Measurements from ENCODE around the gene SLC25A27. TPM values are rescaled to one million over a fixed set of nuclear protein-coding genes. Genes with fewer than 3 reads are reported as not detected.

The SLC25A27 gene
- total and polyA plus RNA-seq, 3 experiments from 2014 or later = 0.38 to 0.85 TPM; not detected in 1

GRCh38 chr6:46655803-46656202, 3.0 kb downstream of the SLC25A27 start:
- DNase-seq = no peak
- H3K27ac Mint-ChIP-seq = no peak overlapping the region
- CTCF ChIA-PET = no interaction called here
- Histone ChIP-seq H3K9me3 (ENCODE audit: low read length) (no peaks in the 10 kb centered on the region), H3K27me3 (ENCODE audit: insufficient read depth, low read length, poor library complexity, severe bottlenecking) (peaks cover 17% of the 10 kb centered on the region), H3K4me3 (ENCODE audit: low read length) (no peak overlapping the region), H3K36me3 (ENCODE audit: insufficient read depth, low read length) (no peaks in the 10 kb centered on the region), H3K4me1 (ENCODE audit: insufficient read depth, low read length) (peaks cover 5% of the 10 kb centered on the region), H3K27ac (ENCODE audit: low read depth, low read length) (no peak overlapping the region)
- POLR2A ChIA-PET = no interaction called here
- H3K4me3 Mint-ChIP-seq = no peak overlapping the region
- H3K27me3 Mint-ChIP-seq = peaks cover 26 to 48% of the 10 kb centered on the region in 2 donors
- peaks cover 0 to 4% (median 0%) of the 10 kb centered on the region in 3 donors for H3K36me3 Mint-ChIP-seq
- H3K9me3 Mint-ChIP-seq = peaks cover 0 to 2% (median 0%) of the 10 kb centered on the region in 5 donors
- peaks cover 13 to 19% (median 14%) of the 10 kb centered on the region in 3 donors for H3K4me1 Mint-ChIP-seq

DNA sequence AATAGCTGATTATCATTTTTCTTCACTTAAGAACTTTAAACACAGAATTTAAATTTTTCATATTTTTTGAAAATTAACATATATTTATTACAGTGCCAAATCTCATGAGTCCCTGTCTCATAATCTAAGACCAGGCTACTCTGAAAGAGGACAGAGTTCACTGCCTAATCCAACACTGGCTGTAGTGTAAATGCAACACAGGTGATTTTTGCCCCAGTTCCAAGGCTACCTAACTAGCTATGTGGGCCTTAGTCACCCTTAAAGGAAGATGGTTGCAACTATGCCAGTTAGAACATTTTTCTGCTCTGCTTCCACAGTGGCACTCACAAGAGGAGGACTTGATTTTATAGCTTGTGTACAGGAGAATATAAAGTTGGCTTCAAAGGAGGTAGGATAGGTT, 4.9 kb downstream of the SLC25A27 start:
- Mint-ChIP-seq H3K4me3 (no peak overlapping the region), H3K9me3 (peaks cover 0 to 2% (median 0%) of the 10 kb centered on the region in 5 donors), H3K4me1 (peaks cover 7 to 10% (median 8%) of the 10 kb centered on the region in 3 donors), H3K27ac (peak overlapping the region in 1 of 8 donors; percentile 42), H3K27me3 (peaks cover 18 to 32% of the 10 kb centered on the region in 2 donors), H3K36me3 (peaks cover 0 to 4% (median 0%) of the 10 kb centered on the region in 3 donors)
- H3K9me3 ChIP-seq (ENCODE audit: low read length) = no peaks in the 10 kb centered on the region
- ChIA-PET POLR2A (no interaction called here), CTCF (no interaction called here)
- H3K4me1 ChIP-seq (ENCODE audit: insufficient read depth, low read length) = no peaks in the 10 kb centered on the region
- H3K27ac ChIP-seq (ENCODE audit: low read depth, low read length) = no peak overlapping the region
- DNase-seq = no peak
- no peaks in the 10 kb centered on the region for H3K36me3 ChIP-seq (ENCODE audit: insufficient read depth, low read length)
- no peak overlapping the region for H3K4me3 ChIP-seq (ENCODE audit: low read length)
- peaks cover 13% of the 10 kb centered on the region for H3K27me3 ChIP-seq (ENCODE audit: insufficient read depth, low read length, poor library complexity, severe bottlenecking)

- POLR2A ChIA-PET = no interaction called here
- DNase-seq = no peak
- peaks cover 5% of the 10 kb centered on the region for H3K27me3 ChIP-seq (ENCODE audit: insufficient read depth, low read length, poor library complexity, severe bottlenecking)
- Mint-ChIP-seq H3K36me3 (no peaks in the 10 kb centered on the region), H3K27me3 (peaks cover 2 to 3% of the 10 kb centered on the region in 2 donors), H3K4me3 (no peak overlapping the region), H3K27ac (no peak overlapping the region), H3K4me1 (no peaks in the 10 kb centered on the region), H3K9me3 (no peaks in the 10 kb centered on the region)
- CTCF ChIA-PET = no interaction called here
- H3K4me3 ChIP-seq (ENCODE audit: low read length) = no peak overlapping the region
- no peaks in the 10 kb centered on the region for H3K36me3 ChIP-seq (ENCODE audit: insufficient read depth, low read length)
- H3K4me1 ChIP-seq (ENCODE audit: insufficient read depth, low read length) = no peaks in the 10 kb centered on the region
- no peak overlapping the region for H3K27ac ChIP-seq (ENCODE audit: low read depth, low read length)
- H3K9me3 ChIP-seq (ENCODE audit: low read length) = no peaks in the 10 kb centered on the region
Measured at GRCh38 chr6:46661483-46661882, 8.7 kb downstream of the SLC25A27 start.

GRCh38 chr6:46667377-46667776, 14.6 kb downstream of the SLC25A27 start:
- ChIA-PET CTCF (no interaction called here), POLR2A (no interaction called here)
- H3K27me3 Mint-ChIP-seq = peaks cover 4 to 11% of the 10 kb centered on the region in 2 donors

DNA sequence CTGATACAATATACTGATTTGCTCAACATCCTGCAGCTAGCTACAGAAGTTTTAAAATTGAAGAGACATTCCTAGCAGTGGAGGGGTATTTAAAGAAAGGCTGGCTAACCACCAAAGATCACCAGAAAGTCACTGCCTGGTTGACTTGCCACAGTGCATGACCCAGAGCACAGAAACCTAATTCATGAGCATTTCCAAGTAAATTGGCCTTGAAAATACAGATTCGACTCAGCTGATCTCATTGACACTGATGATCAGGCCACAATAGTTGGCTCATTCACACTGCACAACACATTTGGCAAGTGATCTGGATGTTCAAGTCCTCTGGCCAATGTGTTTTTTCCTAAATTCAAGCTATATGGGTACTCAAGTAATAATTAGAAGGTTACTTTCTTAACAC, 21.6 kb downstream of the SLC25A27 start:
- Mint-ChIP-seq H3K9me3 (no peaks in the 10 kb centered on the region), H3K4me1 (no peaks in the 10 kb centered on the region), H3K36me3 (no peaks in the 10 kb centered on the region), H3K4me3 (no peak overlapping the region), H3K27ac (no peak overlapping the region), H3K27me3 (no peaks in the 10 kb centered on the region)
- H3K27me3 ChIP-seq (ENCODE audit: insufficient read depth, low read length, poor library complexity, severe bottlenecking) = no peaks in the 10 kb centered on the region
- no peak overlapping the region for H3K4me3 ChIP-seq (ENCODE audit: low read length)
- H3K27ac ChIP-seq (ENCODE audit: low read depth, low read length) = no peak overlapping the region
- H3K36me3 ChIP-seq (ENCODE audit: insufficient read depth, low read length) = no peaks in the 10 kb centered on the region
- DNase-seq = no peak
- H3K4me1 ChIP-seq (ENCODE audit: insufficient read depth, low read length) = no peaks in the 10 kb centered on the region
- ChIA-PET POLR2A (no interaction called here), CTCF (no interaction called here)
- H3K9me3 ChIP-seq (ENCODE audit: low read length) = no peaks in the 10 kb centered on the region

More at GRCh38 chr6:46667377-46667776, 14.6 kb downstream of the SLC25A27 start:
- Histone ChIP-seq H3K9me3 (ENCODE audit: low read length) (no peaks in the 10 kb centered on the region), H3K36me3 (ENCODE audit: insufficient read depth, low read length) (no peaks in the 10 kb centered on the region), H3K27ac (ENCODE audit: low read depth, low read length) (no peak overlapping the region), H3K4me1 (ENCODE audit: insufficient read depth, low read length) (no peaks in the 10 kb centered on the region), H3K27me3 (ENCODE audit: insufficient read depth, low read length, poor library complexity, severe bottlenecking) (no peaks in the 10 kb centered on the region), H3K4me3 (ENCODE audit: low read length) (no peak overlapping the region)
- Mint-ChIP-seq H3K4me1 (no peaks in the 10 kb centered on the region), H3K27ac (no peak overlapping the region), H3K4me3 (no peak overlapping the region), H3K9me3 (no peaks in the 10 kb centered on the region), H3K36me3 (no peaks in the 10 kb centered on the region)
- no peak for DNase-seq

GRCh38 chr6:46676604-46677313, 24.0 kb downstream of the SLC25A27 start:
- H3K36me3 Mint-ChIP-seq = no peaks in the 10 kb centered on the region
- H3K9me3 Mint-ChIP-seq = no peaks in the 10 kb centered on the region
- no peak for DNase-seq
- H3K36me3 ChIP-seq (ENCODE audit: insufficient read depth, low read length) = no peaks in the 10 kb centered on the region
- no peak overlapping the region for H3K27ac Mint-ChIP-seq
- no peak overlapping the region for H3K4me3 Mint-ChIP-seq
- no peaks in the 10 kb centered on the region for H3K4me1 Mint-ChIP-seq
- H3K4me3 ChIP-seq (ENCODE audit: low read length) = no peak overlapping the region
- CTCF ChIA-PET = no interaction called here
- POLR2A ChIA-PET = no interaction called here
- no peaks in the 10 kb centered on the region for H3K27me3 ChIP-seq (ENCODE audit: insufficient read depth, low read length, poor library complexity, severe bottlenecking)
- H3K27me3 Mint-ChIP-seq = peaks cover 6 to 12% of the 10 kb centered on the region in 2 donors
- no peaks in the 10 kb centered on the region for H3K4me1 ChIP-seq (ENCODE audit: insufficient read depth, low read length)
- no peak overlapping the region for H3K27ac ChIP-seq (ENCODE audit: low read depth, low read length)
- H3K9me3 ChIP-seq (ENCODE audit: low read length) = no peaks in the 10 kb centered on the region

DNA sequence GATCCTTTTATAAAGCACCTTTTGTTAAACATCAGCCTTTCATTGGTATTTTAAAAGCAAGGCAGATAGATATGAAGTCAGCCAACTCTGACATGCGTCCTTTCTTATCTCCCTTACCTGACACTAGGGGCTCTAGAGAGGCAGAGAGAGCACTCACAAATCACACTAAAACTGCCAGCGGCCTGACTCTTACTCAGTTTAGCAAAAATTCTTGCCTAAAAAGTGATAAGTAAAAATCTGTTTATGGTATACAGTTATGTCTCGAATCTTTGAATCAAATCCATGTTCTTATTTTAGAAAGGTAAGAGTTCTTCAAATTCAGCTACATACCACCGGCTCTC, 24.5 kb downstream of the SLC25A27 start:
- CTCF ChIA-PET = no interaction called here
- DNase-seq = no peak
- Histone ChIP-seq H3K36me3 (ENCODE audit: insufficient read depth, low read length) (no peaks in the 10 kb centered on the region), H3K27ac (ENCODE audit: low read depth, low read length) (no peak overlapping the region), H3K9me3 (ENCODE audit: low read length) (no peaks in the 10 kb centered on the region), H3K27me3 (ENCODE audit: insufficient read depth, low read length, poor library complexity, severe bottlenecking) (no peaks in the 10 kb centered on the region), H3K4me1 (ENCODE audit: insufficient read depth, low read length) (no peaks in the 10 kb centered on the region), H3K4me3 (ENCODE audit: low read length) (no peak overlapping the region)
- H3K27me3 Mint-ChIP-seq = peaks cover 6 to 12% of the 10 kb centered on the region in 2 donors
- no peak overlapping the region for H3K27ac Mint-ChIP-seq
- H3K4me3 Mint-ChIP-seq = no peak overlapping the region
- no peaks in the 10 kb centered on the region for H3K36me3 Mint-ChIP-seq
- H3K4me1 Mint-ChIP-seq = no peaks in the 10 kb centered on the region
- no peaks in the 10 kb centered on the region for H3K9me3 Mint-ChIP-seq
- POLR2A ChIA-PET = no interaction called here

- POLR2A ChIA-PET = no interaction called here
- H3K27ac ChIP-seq (ENCODE audit: low read depth, low read length) = no peak overlapping the region
- Mint-ChIP-seq H3K9me3 (peaks cover 0 to 2% (median 0%) of the 10 kb centered on the region in 5 donors), H3K4me3 (no peak overlapping the region), H3K27me3 (peaks cover 6 to 19% of the 10 kb centered on the region in 2 donors), H3K27ac (no peak overlapping the region), H3K36me3 (no peaks in the 10 kb centered on the region), H3K4me1 (no peaks in the 10 kb centered on the region)
- CTCF ChIA-PET = no interaction called here
- no peak overlapping the region for H3K4me3 ChIP-seq (ENCODE audit: low read length)
- no peaks in the 10 kb centered on the region for H3K36me3 ChIP-seq (ENCODE audit: insufficient read depth, low read length)
- no peaks in the 10 kb centered on the region for H3K9me3 ChIP-seq (ENCODE audit: low read length)
- no peaks in the 10 kb centered on the region for H3K4me1 ChIP-seq (ENCODE audit: insufficient read depth, low read length)
- no peaks in the 10 kb centered on the region for H3K27me3 ChIP-seq (ENCODE audit: insufficient read depth, low read length, poor library complexity, severe bottlenecking)
- no peak for DNase-seq
Measured at GRCh38 chr6:46684771-46685170, 32.0 kb downstream of the SLC25A27 start.
